GM21367 (cell line): ENCODE measurements around the gene PIGZ.

Experiments used
- ATAC-seq: cut with Tn5 transposase; IDR thresholded peaks from one replicate; pipeline ENCODE4 v1.9.1; 2021; ENCODE audit not compliant: unreplicated experiment

Gene PIGZ

GRCh38 chr3:197001972-197002700 is 33.5 kb upstream of the PIGZ start:
- peak; percentile 1 for ATAC-seq

- ATAC-seq = no peak
These were observed 32.7 kb upstream of the PIGZ start for GRCh38 chr3:197001106-197001971.

- no peak for ATAC-seq
These were observed 31.6 kb upstream of the PIGZ start for GRCh38 chr3:197000211-197000610.

GRCh38 chr3:196998966-196999760 is 30.5 kb upstream of the PIGZ start:
- no peak for ATAC-seq

- ATAC-seq = no peak
These were observed 28.7 kb upstream of the PIGZ start for GRCh38 chr3:196997311-196997710.

- ATAC-seq = no peak
These were observed 28.0 kb upstream of the PIGZ start for GRCh38 chr3:196996454-196997265.

GRCh38 chr3:196995646-196996355 is 27.2 kb upstream of the PIGZ start:
- no peak for ATAC-seq

GRCh38 chr3:196995027-196995426 is 26.4 kb upstream of the PIGZ start:
- ATAC-seq = no peak

GRCh38 chr3:196994056-196994455 is 25.4 kb upstream of the PIGZ start:
- ATAC-seq = no peak

GRCh38 chr3:196992461-196993065 is 23.9 kb upstream of the PIGZ start:
- ATAC-seq = no peak

GRCh38 chr3:196991581-196992460 is 23.2 kb upstream of the PIGZ start:
- ATAC-seq = no peak

- ATAC-seq = no peak
These were observed 22.0 kb upstream of the PIGZ start for GRCh38 chr3:196990601-196991007.

GRCh38 chr3:196989721-196990262 is 21.2 kb upstream of the PIGZ start:
- ATAC-seq = no peak

GRCh38 chr3:196988241-196989029 is 19.8 kb upstream of the PIGZ start:
- ATAC-seq = no peak

- ATAC-seq = no peak
These were observed 18.4 kb upstream of the PIGZ start for GRCh38 chr3:196987022-196987421.

GRCh38 chr3:196985954-196986885 is 17.6 kb upstream of the PIGZ start:
- ATAC-seq = no peak
